Gastrocnemius medialis (tissue), 4 donors: ENCODE results near the gene HMGB2. TPM values are rescaled to one million over a fixed set of nuclear protein-coding genes. Genes with fewer than 3 reads are reported as not detected.

Experiments used
- ATAC-seq, 2 donors: fragments of 150-250 bp; one replicate each; pipeline ENCODE4 v1.9.1; 2016
- DNase-seq, 2 donors: peaks; one replicate each; pipeline ENCODE4 v3.0.0-alpha.2; 2019
- H3K27ac ChIP-seq, 4 donors: fragments of 200-600 bp; sonication (generic); 1 replicate in 1 of 4; 2 replicates in 3 of 4; pipeline ENCODE4 v1.5.1; 2016 to 2018; ENCODE audit warnings: mild to moderate bottlenecking in 2 of 4, moderate library complexity in 1 of 4
- H3K27me3 ChIP-seq, 3 donors: fragments of 200-600 bp; sonication (generic) in 2 of 3; 1 replicate in 1 of 3; 2 replicates in 2 of 3; pipeline versions ENCODE4 v1.5.1 to v1.6.0; 2016 to 2019; ENCODE audit warnings: mild to moderate bottlenecking in 1 of 3, moderate library complexity in 1 of 3
- H3K36me3 ChIP-seq, 2 donors: fragments of 200-600 bp; sonication (generic) in 1 of 2; one replicate each; pipeline ENCODE4 v1.5.1; 2017 to 2018
- H3K4me1 ChIP-seq, 2 donors: fragments of 200-600 bp; sonication (generic) in 1 of 2; one replicate each; pipeline ENCODE4 v1.5.1; 2016 to 2017; ENCODE audit warnings: mild to moderate bottlenecking in 2 of 2
- H3K4me3 ChIP-seq, 4 donors: fragments of 200-600 bp; sonication (generic) in 3 of 4; 1 replicate in 1 of 4; 2 replicates in 3 of 4; pipeline ENCODE4 v1.5.1; 2016 to 2019; ENCODE audit warnings: mild to moderate bottlenecking in 2 of 4
- H3K9me3 ChIP-seq, 3 donors: fragments of 200-600 bp; sonication (generic) in 2 of 3; 1 replicate in 1 of 3; 2 replicates in 2 of 3; pipeline ENCODE4 v1.5.1; 2016 to 2019
- POLR2A ChIP-seq, 2 donors: fragments of 450-650 bp; IDR thresholded peaks; one replicate each; pipeline ENCODE4 v1.6.1; 2017; ENCODE audit warnings: antibody characterized with exemption in 2 of 2, mild to moderate bottlenecking in 2 of 2, moderate library complexity in 2 of 2
- in situ Hi-C, 4 donors: fragments of 200-750 bp; cut with MboI; loops; one replicate each; pipeline versions ENCODE4 v1.15.0 to v1.8.0; 2017; ENCODE audit warnings: low sequenced_read_pairs in 4 of 4
- intact Hi-C: fragments of 100-400 bp; cut with DNase I; formaldehyde crosslinking; loops from one replicate; pipeline ENCODE4 v1.15.1; 2023; ENCODE audit warnings: low total_unique reads
- total RNA-seq, 4 donors: library from RNA; depleted of rRNA; stranded (reverse); fragments of >200 nt; gene quantifications; one replicate each; pipeline versions ENCODE4 v1.1.0 to v1.2.3, GENCODE V29; 2016
- TF ChIP-seq, protein P1 (sequence below), 5 experiments: fragments of 450-650 bp in 3 of 5; fragments of 200-600 bp in 2 of 5; sonication (generic) in 2 of 5; IDR thresholded peaks in 4 of 5; conservative IDR thresholded peaks in 1 of 5; 1 replicate in 4 of 5; 2 replicates in 1 of 5; pipeline ENCODE4 v1.5.1; 2016 to 2019; ENCODE audit warnings: antibody characterized with exemption in 5 of 5, mild to moderate bottlenecking in 3 of 5, moderate library complexity in 3 of 5

The HMGB2 gene
- total RNA-seq, 4 donors from 2014 or later, result 4.1 to 61.6 (median 21.2) TPM

DNA sequence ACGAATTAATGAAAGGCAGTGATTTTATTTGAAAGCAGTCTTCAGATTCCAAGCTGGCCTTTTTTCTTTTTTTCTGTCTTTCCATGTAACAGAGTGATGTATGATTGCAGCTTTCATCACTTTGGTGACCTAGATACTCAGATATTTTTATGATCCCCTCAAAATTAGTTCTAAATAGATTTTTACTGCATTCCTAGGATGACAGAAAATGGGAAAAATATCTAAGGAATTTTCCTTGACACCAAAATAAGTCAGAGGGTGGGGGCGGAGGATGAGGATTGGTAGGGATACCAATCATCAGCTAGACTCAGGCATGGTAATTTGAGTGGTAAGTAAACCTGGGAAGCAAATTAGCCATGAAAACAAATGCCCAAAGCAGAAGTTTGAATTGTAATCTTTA is 11.9 kb upstream of the HMGB2 start:
- intact Hi-C loops, result no loop called here

DNA sequence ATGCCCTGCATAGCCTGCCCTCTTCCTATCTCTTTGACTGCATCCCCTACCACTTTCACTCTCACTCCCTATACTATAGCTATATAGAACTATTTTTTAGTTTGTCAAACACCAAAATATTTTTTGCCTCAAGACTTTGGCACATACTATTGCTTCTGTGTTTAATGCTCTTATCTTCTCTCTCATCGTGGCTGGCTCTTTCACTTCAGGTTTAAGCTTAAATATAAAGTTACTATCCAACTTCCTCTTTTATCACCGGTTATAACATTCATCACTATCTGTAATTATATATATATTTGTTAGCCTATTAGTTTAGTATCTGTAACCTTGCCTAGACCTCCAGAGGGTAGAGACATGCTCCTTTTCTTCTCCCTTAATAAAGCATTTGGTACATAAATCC is 11.5 kb upstream of the HMGB2 start:
- Histone ChIP-seq H3K4me1 (no peaks in the 10 kb centered on the region), H3K36me3 (no peaks in the 10 kb centered on the region), H3K4me3 (no peak overlapping the region), H3K9me3 (no peaks in the 10 kb centered on the region), H3K27ac (no peak overlapping the region), H3K27me3 (no peaks in the 10 kb centered on the region)
- in situ Hi-C loops (loop anchor here in 1 of 4 donors (25.0 kb wide), 1 partner anchor 942 kb away; the partner anchor contains the start of genes CEP44 and FBXO8), intact Hi-C loops (no loop called here)
- ATAC-seq, result no peak
- TF ChIP-seq, protein P1, sequence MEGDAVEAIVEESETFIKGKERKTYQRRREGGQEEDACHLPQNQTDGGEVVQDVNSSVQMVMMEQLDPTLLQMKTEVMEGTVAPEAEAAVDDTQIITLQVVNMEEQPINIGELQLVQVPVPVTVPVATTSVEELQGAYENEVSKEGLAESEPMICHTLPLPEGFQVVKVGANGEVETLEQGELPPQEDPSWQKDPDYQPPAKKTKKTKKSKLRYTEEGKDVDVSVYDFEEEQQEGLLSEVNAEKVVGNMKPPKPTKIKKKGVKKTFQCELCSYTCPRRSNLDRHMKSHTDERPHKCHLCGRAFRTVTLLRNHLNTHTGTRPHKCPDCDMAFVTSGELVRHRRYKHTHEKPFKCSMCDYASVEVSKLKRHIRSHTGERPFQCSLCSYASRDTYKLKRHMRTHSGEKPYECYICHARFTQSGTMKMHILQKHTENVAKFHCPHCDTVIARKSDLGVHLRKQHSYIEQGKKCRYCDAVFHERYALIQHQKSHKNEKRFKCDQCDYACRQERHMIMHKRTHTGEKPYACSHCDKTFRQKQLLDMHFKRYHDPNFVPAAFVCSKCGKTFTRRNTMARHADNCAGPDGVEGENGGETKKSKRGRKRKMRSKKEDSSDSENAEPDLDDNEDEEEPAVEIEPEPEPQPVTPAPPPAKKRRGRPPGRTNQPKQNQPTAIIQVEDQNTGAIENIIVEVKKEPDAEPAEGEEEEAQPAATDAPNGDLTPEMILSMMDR (IDR thresholded peaks at IDR 0.05 in 4 of 5, conservative IDR thresholded peaks at IDR 0.05 in 1 of 5), result no peak
- no peak for TF ChIP-seq POLR2A (IDR thresholded peaks at IDR 0.05)
- DNase-seq, result no peak

More for the DNA sequence above, 11.9 kb upstream of the HMGB2 start:
- DNase-seq (no peak), ATAC-seq (no peak)
- no peak for TF ChIP-seq POLR2A (IDR thresholded peaks at IDR 0.05)
- TF ChIP-seq, protein P1 (IDR thresholded peaks at IDR 0.05 in 4 of 5, conservative IDR thresholded peaks at IDR 0.05 in 1 of 5), result no peak
- H3K9me3 ChIP-seq, result no peaks in the 10 kb centered on the region
- H3K36me3 ChIP-seq, result no peaks in the 10 kb centered on the region
- H3K4me3 ChIP-seq, result no peak overlapping the region
- no peak overlapping the region for H3K27ac ChIP-seq
- H3K27me3 ChIP-seq, result no peaks in the 10 kb centered on the region
- in situ Hi-C loops, result loop anchor here in 1 of 4 donors (25.0 kb wide), 1 partner anchor 941 kb away; the partner anchor contains the start of genes CEP44 and FBXO8
- no peaks in the 10 kb centered on the region for H3K4me1 ChIP-seq

- TF ChIP-seq, protein P1 (IDR thresholded peaks at IDR 0.05 in 4 of 5, conservative IDR thresholded peaks at IDR 0.05 in 1 of 5), result no peak
- TF ChIP-seq POLR2A (IDR thresholded peaks at IDR 0.05), result no peak
- ATAC-seq, result no peak
- Histone ChIP-seq H3K27me3 (no peaks in the 10 kb centered on the region), H3K27ac (no peak overlapping the region), H3K4me3 (no peak overlapping the region), H3K36me3 (no peaks in the 10 kb centered on the region), H3K9me3 (no peaks in the 10 kb centered on the region), H3K4me1 (no peaks in the 10 kb centered on the region)
- in situ Hi-C loops, result loop anchor here in 1 of 4 donors (25.0 kb wide), 1 partner anchor 943 kb away; the partner anchor contains the start of genes CEP44 and FBXO8
- intact Hi-C loops, result no loop called here
- no peak for DNase-seq
Measured at GRCh38 chr4:173343832-173344397, 9.8 kb upstream of the HMGB2 start.

GRCh38 chr4:173337463-173337862 is 3.3 kb upstream of the HMGB2 start:
- in situ Hi-C loops, result loop anchor here in 2 of 4 donors (5.0 to 25.0 kb wide), 3 partner anchors 35 to 950 kb away; partner anchors contain the start of genes CEP44 (in 1 of the 2), FBXO8 (in 1 of the 2) and SAP30 (in 1 of the 2)
- peaks cover 8 to 14% of the 10 kb centered on the region in 2 donors for H3K4me1 ChIP-seq
- H3K36me3 ChIP-seq, result peaks cover 0 to 2% of the 10 kb centered on the region in 2 donors
- ATAC-seq (no peak), DNase-seq (no peak)
- TF ChIP-seq POLR2A (IDR thresholded peaks at IDR 0.05), result no peak
- TF ChIP-seq, protein P1 (IDR thresholded peaks at IDR 0.05 in 4 of 5, conservative IDR thresholded peaks at IDR 0.05 in 1 of 5), result no peak
- intact Hi-C loops, result no loop called here
- H3K4me3 ChIP-seq, result no peak overlapping the region
- H3K27me3 ChIP-seq, result no peaks in the 10 kb centered on the region
- no peaks in the 10 kb centered on the region for H3K9me3 ChIP-seq
- no peak overlapping the region for H3K27ac ChIP-seq
